Pancreas (tissue), 10 donors: ENCODE measurements around the gene KRT40. TPM values are rescaled to one million over a fixed set of nuclear protein-coding genes. Genes with fewer than 3 reads are reported as not detected.

Source experiments
- ATAC-seq, 4 donors: fragments of 200-7000 bp; cut with Tn5 transposase; one replicate each; pipeline versions ENCODE4 v1.8.0 to v1.9.1; 2020; ENCODE audit warnings: mild to moderate bottlenecking in 4 of 4, moderate library complexity in 4 of 4
- DNase-seq, 6 donors: peaks; one replicate each; pipeline ENCODE4 v3.0.0-alpha.2; 2020
- FAIRE-seq: peaks from 2 replicates; lab custom pipeline; 2012; peaks lifted over from hg19 to GRCh38; lab: Jason Lieb, UNC
- H3K27ac ChIP-seq, 4 donors: fragments of 200-600 bp; sonication (generic); 1 replicate in 3 of 4; 2 replicates in 1 of 4; pipeline versions ENCODE4 v1.5.0 to v1.8.0; 2020
- H3K27me3 ChIP-seq, 4 donors: fragments of 200-600 bp; one replicate each; pipeline ENCODE4 v1.8.0; 2021
- H3K36me3 ChIP-seq, 3 donors: fragments of 200-600 bp; sonication (generic) in 1 of 3; one replicate each; pipeline versions ENCODE4 v1.5.0 to v1.8.0; 2020 to 2021
- H3K4me1 ChIP-seq, 3 donors: fragments of 200-600 bp; one replicate each; pipeline ENCODE4 v1.8.0; 2021
- H3K4me3 ChIP-seq, 4 donors: fragments of 200-600 bp; sonication (generic) in 2 of 4; one replicate each; pipeline versions ENCODE4 v1.5.0 to v1.8.0; 2020 to 2021
- H3K9me3 ChIP-seq, 4 donors: fragments of 200-600 bp; one replicate each; pipeline ENCODE4 v1.8.0; 2021
- WGBS, 2 donors: extraction: QIAGEN DNeasy Blood & Tissue Kit; methylation state at CpG; one replicate each; pipeline ENCODE4 v1.1.7; 2013; 5-methylcytosine and 5-hydroxymethylcytosine counted together
- intact Hi-C, 3 donors: fragments of 100-400 bp; cut with DNase I; formaldehyde crosslinking; loops; one replicate each; pipeline versions ENCODE4 v1.11.1 to v1.14.2; 2022
- polyA plus RNA-seq, 2 donors: library from polyadenylated mRNA; stranded (reverse); fragments of 200-250 nt; gene quantifications; one replicate each; pipeline ENCODE4 v1.2.3, GENCODE V29; 2013
- total RNA-seq, 6 donors: library from RNA; stranded (reverse); fragmentation: NEBNext Ultra II Directional in 4 of 6; extraction: Animal tissue kit (Norgen Biotek cat#: 25700) in 4 of 6; gene quantifications; one replicate each; pipeline versions ENCODE4 v1.2.1 to v1.2.4, GENCODE V29; 2021 to 2023
- TF ChIP-seq, protein P1 (sequence below), 4 donors: fragments of 200-600 bp; sonication (generic) in 3 of 4; IDR thresholded peaks; one replicate each; pipeline versions ENCODE4 v1.5.0 to v1.8.0; 2021; ENCODE audit warnings: antibody characterized with exemption in 4 of 4
- donor health status: healthy with polysubstance abuse.
- donor health status: DM: no; HTN: no; CAD: no; lungs with moderate emphysema.
- donor health status: DM: no; HTN: no; CAD: no.
- donor health status: control.
- donor health status: control.
- donor health status: Bipolar disorder and iron deficiency.
- donor health status: DM: yes; HTN: yes; CAD: no.
- donor health status: DM: no; HTN: no; CAD: no.
- donor health status: DM: no; HTN: no; CAD: no.
- donor health status: DM: yes; HTN: yes; CAD: no.

Gene KRT40
- total and polyA plus RNA-seq, 8 donors, result 0.09 to 1.0 (median 0.24) TPM; not detected in 3

DNA sequence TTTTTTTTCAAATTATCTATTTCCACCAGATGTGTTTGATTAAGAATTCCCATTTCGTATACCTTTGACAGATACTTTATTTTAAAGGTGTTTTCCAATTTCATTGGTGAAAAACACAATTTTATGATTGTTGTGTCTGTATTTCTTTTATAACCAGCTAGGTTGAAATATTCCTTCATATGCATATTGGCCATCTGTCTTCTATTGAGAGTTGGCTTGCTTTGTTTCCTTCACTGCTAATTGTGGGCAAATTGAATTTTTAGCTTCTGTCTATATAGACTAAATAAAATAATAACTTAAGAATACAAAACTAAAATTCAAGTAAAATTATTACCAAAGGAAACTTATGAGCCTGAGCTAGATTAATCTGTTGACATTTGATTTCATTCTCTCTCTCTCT is 11.0 kb upstream of the KRT40 start:
- intact Hi-C loops, result no loop called here
- FAIRE-seq (no peak), ATAC-seq (no peak), DNase-seq (no peak)
- no peak overlapping the region for H3K27ac ChIP-seq
- WGBS, 2 donors, result 24 to 29% methylated on average over 1 of the region's 1 CpG
- H3K36me3 ChIP-seq, result no peaks in the 10 kb centered on the region
- no peaks in the 10 kb centered on the region for H3K9me3 ChIP-seq
- TF ChIP-seq, protein P1, sequence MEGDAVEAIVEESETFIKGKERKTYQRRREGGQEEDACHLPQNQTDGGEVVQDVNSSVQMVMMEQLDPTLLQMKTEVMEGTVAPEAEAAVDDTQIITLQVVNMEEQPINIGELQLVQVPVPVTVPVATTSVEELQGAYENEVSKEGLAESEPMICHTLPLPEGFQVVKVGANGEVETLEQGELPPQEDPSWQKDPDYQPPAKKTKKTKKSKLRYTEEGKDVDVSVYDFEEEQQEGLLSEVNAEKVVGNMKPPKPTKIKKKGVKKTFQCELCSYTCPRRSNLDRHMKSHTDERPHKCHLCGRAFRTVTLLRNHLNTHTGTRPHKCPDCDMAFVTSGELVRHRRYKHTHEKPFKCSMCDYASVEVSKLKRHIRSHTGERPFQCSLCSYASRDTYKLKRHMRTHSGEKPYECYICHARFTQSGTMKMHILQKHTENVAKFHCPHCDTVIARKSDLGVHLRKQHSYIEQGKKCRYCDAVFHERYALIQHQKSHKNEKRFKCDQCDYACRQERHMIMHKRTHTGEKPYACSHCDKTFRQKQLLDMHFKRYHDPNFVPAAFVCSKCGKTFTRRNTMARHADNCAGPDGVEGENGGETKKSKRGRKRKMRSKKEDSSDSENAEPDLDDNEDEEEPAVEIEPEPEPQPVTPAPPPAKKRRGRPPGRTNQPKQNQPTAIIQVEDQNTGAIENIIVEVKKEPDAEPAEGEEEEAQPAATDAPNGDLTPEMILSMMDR (IDR thresholded peaks at IDR 0.05), result no peak
- H3K27me3 ChIP-seq, result no peaks in the 10 kb centered on the region
- no peak overlapping the region for H3K4me3 ChIP-seq
- H3K4me1 ChIP-seq, result no peaks in the 10 kb centered on the region

DNA sequence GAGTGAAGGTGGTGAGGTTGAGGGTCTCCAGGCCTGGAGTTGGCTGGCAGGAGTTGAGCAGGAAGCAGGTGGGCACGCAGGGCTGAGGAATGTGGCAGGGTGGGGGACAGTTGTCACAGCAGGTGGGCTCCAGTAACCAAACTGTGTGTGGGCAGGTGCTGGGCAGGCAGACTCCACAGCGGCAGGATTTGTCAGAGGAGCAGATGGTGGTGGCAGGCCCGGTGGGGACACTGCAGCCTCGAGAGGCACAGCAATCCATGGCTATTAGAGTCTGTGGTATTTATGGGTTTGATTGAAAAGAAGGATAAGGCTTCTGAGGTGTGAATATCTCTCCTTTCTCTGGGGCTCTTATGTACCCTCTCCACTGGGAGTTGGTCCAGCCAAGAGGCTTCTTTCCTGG is 9.7 kb upstream of the KRT40 start, which contains the start of gene KRTAP3-3:
Gene KRTAP3-3, minus strand, starts transcription at position 326 of the 400 bp plus-strand sequence. Its CDS starts 67 bp downstream, at position 259.
- TF ChIP-seq, protein P1 (IDR thresholded peaks at IDR 0.05), result no peak
- no peak within 1 kb of the TSS for H3K27ac ChIP-seq
- H3K4me3 ChIP-seq, result no peak within 1 kb of the TSS
- 56 to 71% methylated on average over 4 of the region's 4 CpGs for WGBS, 2 donors
- no peaks in the 10 kb centered on the region for H3K36me3 ChIP-seq
- intact Hi-C loops, result no loop called here
- no peak for FAIRE-seq
- DNase-seq, result no peak
- no peaks in the 10 kb centered on the region for H3K27me3 ChIP-seq
- no peaks in the 10 kb centered on the region for H3K9me3 ChIP-seq
- no peak for ATAC-seq
- no peaks in the 10 kb centered on the region for H3K4me1 ChIP-seq

DNA sequence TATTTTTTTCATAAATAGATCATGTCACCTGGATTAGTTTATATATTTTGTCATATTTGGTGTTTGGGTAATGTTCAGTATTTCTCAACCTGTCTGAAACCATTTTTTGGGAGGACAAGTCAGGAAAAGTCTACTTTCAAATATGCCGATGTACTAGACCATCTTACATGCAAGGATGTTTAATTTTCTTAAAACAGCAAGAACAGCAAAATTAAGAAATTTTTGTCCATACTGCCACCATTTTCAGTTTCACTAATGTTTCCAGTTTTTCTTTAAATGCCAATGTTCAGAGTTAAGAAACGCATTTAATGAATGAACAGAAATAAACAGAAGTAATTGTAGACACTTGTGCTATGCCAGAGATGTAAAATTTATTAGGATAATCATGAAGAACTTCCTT is 9.0 kb upstream of the KRT40 start:
- no peak for DNase-seq
- no peaks in the 10 kb centered on the region for H3K36me3 ChIP-seq
- TF ChIP-seq, protein P1 (IDR thresholded peaks at IDR 0.05), result no peak
- H3K9me3 ChIP-seq, result no peaks in the 10 kb centered on the region
- intact Hi-C loops, result no loop called here
- no peak for ATAC-seq
- H3K27ac ChIP-seq, result no peak overlapping the region
- H3K4me1 ChIP-seq, result no peaks in the 10 kb centered on the region
- WGBS, 2 donors, result 73 to 86% methylated on average over 2 of the region's 2 CpGs
- no peak for FAIRE-seq
- H3K4me3 ChIP-seq, result no peak overlapping the region
- H3K27me3 ChIP-seq, result no peaks in the 10 kb centered on the region

GRCh38 chr17:40992666-40993065 is 8.5 kb upstream of the KRT40 start:
- Histone ChIP-seq H3K9me3 (no peaks in the 10 kb centered on the region), H3K4me3 (no peak overlapping the region), H3K27ac (no peak overlapping the region), H3K27me3 (no peaks in the 10 kb centered on the region), H3K4me1 (no peaks in the 10 kb centered on the region), H3K36me3 (no peaks in the 10 kb centered on the region)
- 46 to 59% methylated on average over 3 of the region's 3 CpGs for WGBS, 2 donors
- intact Hi-C loops, result no loop called here
- ATAC-seq (no peak), FAIRE-seq (no peak), DNase-seq (no peak)
- TF ChIP-seq, protein P1 (IDR thresholded peaks at IDR 0.05), result no peak

DNA sequence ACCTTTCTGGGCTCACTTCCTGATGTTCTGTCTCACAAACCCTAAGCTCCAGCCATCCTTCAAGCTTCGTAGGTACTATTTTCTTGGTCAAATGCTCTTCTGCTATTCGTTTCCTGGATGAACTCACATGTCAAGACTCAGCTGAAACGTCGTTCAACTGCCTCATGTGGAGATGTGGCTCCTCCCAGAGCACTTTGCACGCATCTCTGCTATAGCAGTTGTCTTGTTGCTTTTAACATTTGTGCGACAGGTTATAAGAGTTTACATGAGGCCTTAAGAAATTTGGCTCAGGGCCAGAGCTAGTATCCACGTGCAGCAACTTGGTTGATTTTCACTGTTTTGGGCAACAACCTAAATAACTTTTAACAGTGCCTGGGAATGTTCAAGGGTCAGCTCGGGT is 2.8 kb upstream of the KRT40 start:
- H3K4me3 ChIP-seq, result no peak overlapping the region
- ATAC-seq (no peak), FAIRE-seq (no peak), DNase-seq (no peak)
- intact Hi-C loops, result no loop called here
- no peaks in the 10 kb centered on the region for H3K36me3 ChIP-seq
- no peaks in the 10 kb centered on the region for H3K9me3 ChIP-seq
- WGBS, 2 donors, result 40 to 46% methylated on average over 8 of the region's 8 CpGs
- no peaks in the 10 kb centered on the region for H3K4me1 ChIP-seq
- H3K27me3 ChIP-seq, result no peaks in the 10 kb centered on the region
- TF ChIP-seq, protein P1 (IDR thresholded peaks at IDR 0.05), result no peak
- no peak overlapping the region for H3K27ac ChIP-seq
